Kidney (tissue), 14 donors: Measurements from ENCODE around the gene MYL10. TPM values are rescaled to one million over a fixed set of nuclear protein-coding genes. Genes with fewer than 3 reads are reported as not detected.

Source experiments
- DNase-seq, 5 donors: peaks; one replicate each; pipeline ENCODE4 v3.0.0-alpha.2; 2013 to 2020
- FAIRE-seq: peaks from 2 replicates; lab custom pipeline; 2012; peaks lifted over from hg19 to GRCh38; lab: Jason Lieb, UNC
- H3K27ac ChIP-seq, 2 donors: one replicate each; pipeline ENCODE4 v1.7.0; 2013; ENCODE audit warnings: low read depth in 2 of 2, low read length in 2 of 2, inconsistent platforms in 1 of 2
- H3K27me3 ChIP-seq: one replicate; pipeline ENCODE4 v1.7.1; 2013; ENCODE audit warnings: low read length, inconsistent platforms; ENCODE audit not compliant: control insufficient read depth, insufficient read depth
- H3K36me3 ChIP-seq, 3 donors: one replicate each; pipeline versions ENCODE4 v1.7.0 to v1.7.1; 2013; ENCODE audit warnings: low read length in 3 of 3, control low read depth in 1 of 3, inconsistent platforms in 1 of 3; ENCODE audit not compliant: insufficient read depth in 3 of 3, control insufficient read depth in 2 of 3
- H3K4me1 ChIP-seq, 3 donors: one replicate each; pipeline versions ENCODE4 v1.7.0 to v1.7.1; 2013; ENCODE audit warnings: low read length in 3 of 3, inconsistent platforms in 1 of 3, low read depth in 1 of 3; ENCODE audit not compliant: control insufficient read depth in 2 of 3, insufficient read depth in 2 of 3
- H3K4me3 ChIP-seq, 3 donors: one replicate each; pipeline versions ENCODE4 v1.7.0 to v1.8.1; 2013; ENCODE audit warnings: low read length in 3 of 3, control low read depth in 1 of 3, inconsistent platforms in 1 of 3
- H3K9ac ChIP-seq, 3 donors: one replicate each; pipeline versions ENCODE4 v1.7.0 to v1.7.1; 2013; ENCODE audit warnings: low read length in 3 of 3, control low read depth in 1 of 3, inconsistent platforms in 1 of 3
- H3K9me3 ChIP-seq, 3 donors: one replicate each; pipeline versions ENCODE4 v1.7.0 to v1.7.1; 2013; ENCODE audit warnings: low read length in 3 of 3, control low read depth in 1 of 3, inconsistent platforms in 1 of 3; ENCODE audit not compliant: control insufficient read depth in 2 of 3, insufficient read depth in 1 of 3
- intact Hi-C: fragments of 100-400 bp; cut with DNase I; formaldehyde crosslinking; loops from one replicate; pipeline ENCODE4 v1.11.1; 2022
- polyA plus RNA-seq: library from polyadenylated mRNA; stranded (reverse); fragments of 350-450 nt; fragmentation: Illumina TruSeq; extraction: RNeasy Lipid Tissue Mini Kit (QIAGEN cat#74804); gene quantifications from one replicate; pipeline ENCODE4 v1.2.3, GENCODE V29; 2014; ENCODE audit warnings: low read depth, low replicate concordance; ENCODE audit not compliant: insufficient read depth
- total RNA-seq: library from RNA; stranded (reverse); fragmentation: NEBNext Ultra II Directional; extraction: Animal tissue kit (Norgen Biotek cat#: 25700); gene quantifications from one replicate; pipeline ENCODE4 v1.2.1, GENCODE V29; 2021
- TF ChIP-seq, protein P1 (sequence below): IDR thresholded peaks from 3 replicates; pipeline ENCODE4 v1.5.1; 2012; ENCODE audit warnings: mild to moderate bottlenecking, moderate library complexity, borderline replicate concordance; ENCODE audit not compliant: insufficient read depth; ENCODE audit errors: extremely low read depth
- donor health status: control.
- donor health status: control.
- donor health status: control.
- donor health status: control.
- donor health status: control.
- donor health status: DM: yes; HTN: yes; CAD: no.
- donor health status: Normal renal cell carcinoma (clear cell type).

Gene MYL10
- total and polyA plus RNA-seq, 2 donors from 2014 or later: not detected

DNA sequence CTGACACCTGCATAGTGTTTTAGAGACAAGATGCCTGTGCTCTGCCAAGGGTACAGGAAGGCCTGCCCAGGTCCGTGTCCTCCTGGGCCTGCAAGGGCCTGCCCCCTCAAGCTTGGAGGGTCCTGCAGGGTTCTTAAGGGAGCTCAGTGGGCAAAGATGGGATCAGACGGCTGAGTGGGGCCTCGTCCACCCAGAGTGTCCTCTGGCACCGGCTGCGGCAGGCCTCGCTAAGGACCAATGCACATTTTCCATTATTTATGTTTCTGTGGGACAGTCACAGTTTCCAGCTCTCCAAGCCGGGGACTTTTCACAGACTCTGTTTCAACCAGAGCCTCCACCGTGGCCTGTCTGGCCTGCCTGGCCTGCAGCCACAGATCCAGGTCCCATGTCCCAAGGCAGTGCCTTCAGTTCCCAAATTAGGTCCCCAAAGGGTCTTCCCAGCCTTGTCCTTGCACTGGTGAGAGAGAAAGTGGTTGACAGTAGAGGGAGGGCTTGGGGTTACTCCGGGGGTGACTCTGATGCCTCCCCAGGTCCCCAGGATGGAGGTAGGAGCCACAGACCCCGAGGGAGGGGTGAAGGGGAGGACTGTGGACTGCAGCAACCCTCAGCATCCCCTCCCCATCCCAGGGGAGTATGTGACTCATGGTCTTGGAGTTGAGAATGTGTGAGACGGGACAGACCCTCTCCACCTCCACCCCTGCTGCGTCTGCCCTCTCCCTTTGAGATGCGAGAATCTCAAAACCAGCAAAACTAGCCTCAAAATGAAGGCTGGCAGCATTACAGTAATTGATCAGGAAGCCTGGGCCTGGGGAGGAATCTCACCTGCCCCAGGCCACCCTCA, 14.8 kb downstream of the MYL10 start:
- TF ChIP-seq, protein P1, sequence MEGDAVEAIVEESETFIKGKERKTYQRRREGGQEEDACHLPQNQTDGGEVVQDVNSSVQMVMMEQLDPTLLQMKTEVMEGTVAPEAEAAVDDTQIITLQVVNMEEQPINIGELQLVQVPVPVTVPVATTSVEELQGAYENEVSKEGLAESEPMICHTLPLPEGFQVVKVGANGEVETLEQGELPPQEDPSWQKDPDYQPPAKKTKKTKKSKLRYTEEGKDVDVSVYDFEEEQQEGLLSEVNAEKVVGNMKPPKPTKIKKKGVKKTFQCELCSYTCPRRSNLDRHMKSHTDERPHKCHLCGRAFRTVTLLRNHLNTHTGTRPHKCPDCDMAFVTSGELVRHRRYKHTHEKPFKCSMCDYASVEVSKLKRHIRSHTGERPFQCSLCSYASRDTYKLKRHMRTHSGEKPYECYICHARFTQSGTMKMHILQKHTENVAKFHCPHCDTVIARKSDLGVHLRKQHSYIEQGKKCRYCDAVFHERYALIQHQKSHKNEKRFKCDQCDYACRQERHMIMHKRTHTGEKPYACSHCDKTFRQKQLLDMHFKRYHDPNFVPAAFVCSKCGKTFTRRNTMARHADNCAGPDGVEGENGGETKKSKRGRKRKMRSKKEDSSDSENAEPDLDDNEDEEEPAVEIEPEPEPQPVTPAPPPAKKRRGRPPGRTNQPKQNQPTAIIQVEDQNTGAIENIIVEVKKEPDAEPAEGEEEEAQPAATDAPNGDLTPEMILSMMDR: no peak
- no peaks in the 10 kb centered on the region for H3K9me3 ChIP-seq

DNA sequence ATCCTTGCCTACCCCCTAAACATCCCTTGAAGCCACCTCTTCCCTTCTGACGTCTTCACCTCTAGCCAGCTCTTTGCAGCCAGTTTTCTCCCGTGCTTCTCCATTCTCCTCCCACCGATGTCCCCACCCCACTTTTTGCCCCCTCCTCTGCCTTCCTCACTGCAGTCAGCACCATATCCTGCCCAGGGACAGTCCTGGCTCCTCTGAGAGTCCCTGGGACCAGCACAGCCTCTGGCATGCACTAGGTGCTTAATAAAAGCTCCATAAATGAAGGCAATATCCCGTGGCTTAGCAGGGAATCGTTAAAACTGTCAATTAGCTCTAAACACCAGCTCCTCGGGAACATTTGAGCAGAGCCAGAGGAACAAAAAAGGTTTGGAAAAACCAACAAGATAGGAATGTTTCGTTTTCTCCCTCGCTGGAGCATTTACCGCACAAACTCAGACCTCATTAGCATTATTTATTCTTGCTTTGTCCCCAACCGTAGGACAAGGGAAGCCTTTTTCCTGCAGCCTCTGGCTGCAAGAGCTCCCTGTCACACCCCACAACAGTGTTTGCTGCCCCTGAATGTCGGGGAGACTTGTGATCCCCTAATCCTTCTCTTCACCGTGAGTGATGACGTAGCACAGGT, 16.1 kb downstream of the MYL10 start:
- H3K9ac ChIP-seq: no peak overlapping the region
- H3K9me3 ChIP-seq: no peaks in the 10 kb centered on the region
- FAIRE-seq: no peak
- H3K36me3 ChIP-seq: no peaks in the 10 kb centered on the region
- intact Hi-C loops: no loop called here
- H3K4me3 ChIP-seq: no peak overlapping the region
- no peaks in the 10 kb centered on the region for H3K27me3 ChIP-seq
- no peaks in the 10 kb centered on the region for H3K4me1 ChIP-seq
- TF ChIP-seq, protein P1: no peak
- DNase-seq: peak in 2 of 5 donors; percentile 45 to 54
- no peak overlapping the region for H3K27ac ChIP-seq

More for the DNA sequence above, 14.8 kb downstream of the MYL10 start:
- H3K4me3 ChIP-seq: no peak overlapping the region
- intact Hi-C loops: no loop called here
- DNase-seq (no peak), FAIRE-seq (no peak)
- no peaks in the 10 kb centered on the region for H3K36me3 ChIP-seq
- H3K4me1 ChIP-seq: no peaks in the 10 kb centered on the region
- H3K27ac ChIP-seq: no peak overlapping the region
- H3K9ac ChIP-seq: no peak overlapping the region
- no peaks in the 10 kb centered on the region for H3K27me3 ChIP-seq

DNA sequence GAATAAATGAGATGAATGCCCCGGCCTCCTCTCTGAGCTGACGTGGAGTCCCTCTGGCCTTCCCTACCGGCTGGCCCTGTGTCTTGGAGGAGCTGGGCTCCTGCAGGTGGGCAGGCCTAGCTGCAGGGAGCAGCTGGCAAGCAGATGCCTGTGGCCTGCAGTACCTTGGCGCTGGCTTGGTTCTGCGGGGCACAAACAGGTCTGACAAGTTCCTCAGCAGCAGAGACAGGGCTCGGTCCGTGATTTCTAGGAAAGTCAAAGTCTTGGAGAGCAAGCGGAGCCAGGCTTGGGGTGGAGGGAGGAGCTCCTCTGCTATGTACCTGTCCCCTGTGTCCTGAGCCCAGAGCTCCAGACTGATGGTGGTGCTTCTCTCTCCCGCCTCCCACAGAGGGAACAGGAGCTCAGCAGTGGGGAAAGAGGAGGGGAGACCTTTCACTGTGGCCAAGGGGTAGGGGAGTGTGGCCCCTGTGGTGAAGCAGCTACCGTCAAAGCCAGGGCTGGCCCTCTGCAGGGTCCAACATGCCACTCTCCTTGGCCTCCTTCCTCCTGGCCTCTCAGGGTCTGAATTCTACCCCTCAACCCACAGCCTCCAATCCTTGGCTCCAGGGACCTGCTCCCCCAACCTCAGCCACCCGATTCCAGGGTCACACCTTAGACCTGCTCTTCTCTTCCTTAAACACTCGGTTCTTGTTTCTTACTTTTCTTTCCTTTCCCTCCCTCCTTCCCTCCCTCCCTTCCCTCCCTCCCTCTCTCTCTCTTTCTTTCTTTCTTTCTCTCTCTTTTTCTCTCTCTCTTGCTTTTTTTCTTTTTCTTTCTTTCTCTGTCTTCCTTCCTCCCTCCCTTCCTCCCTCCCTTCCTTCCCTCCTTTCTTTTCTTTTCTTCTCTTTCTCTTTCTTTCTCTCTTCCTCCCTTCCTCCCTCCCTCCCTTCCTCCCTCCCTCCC, 20.1 kb downstream of the MYL10 start:
- Histone ChIP-seq H3K36me3 (no peaks in the 10 kb centered on the region), H3K27ac (no peak overlapping the region), H3K9me3 (no peaks in the 10 kb centered on the region), H3K4me1 (no peaks in the 10 kb centered on the region), H3K9ac (no peak overlapping the region), H3K4me3 (no peak overlapping the region), H3K27me3 (no peaks in the 10 kb centered on the region)
- intact Hi-C loops: no loop called here
- FAIRE-seq (no peak), DNase-seq (peak in 4 of 5 donors; percentile 80 to 87 (median 82))
- TF ChIP-seq, protein P1: no peak
